ENCODE results near the gene CEP164.

GRCh38 chr11:117411736-117412135, 84.1 kb downstream of the CEP164 start:
- TF ChIP-seq ZFP41 (tag by site-specific recombination; IDR thresholded peaks at IDR 0.05; ENCODE audit: borderline replicate concordance) (no peak), ZNF335 (tag by site-specific recombination; conservative IDR thresholded peaks at IDR 0.05) (no peak), ZNF394 (tag by site-specific recombination; IDR thresholded peaks at IDR 0.05; ENCODE audit: borderline replicate concordance) (no peak)

All from HEK293 (cell line).